Measurements from ENCODE around the gene ZNF77. TPM values are rescaled to one million over a fixed set of nuclear protein-coding genes. Genes with fewer than 3 reads are reported as not detected.
"Not testable (repeated sequence)": the region's sequence is repeated elsewhere in the genome, so short reads cannot be mapped to it uniquely, and the experiment has no call there.

The ZNF77 gene
- total RNA-seq, 2 donors from 2014 or later: 3.1 to 3.3 TPM

- Histone ChIP-seq H3K4me1 (no peaks in the 10 kb centered on the region), H3K36me3 (no peaks in the 10 kb centered on the region), H3K27me3 (no peaks in the 10 kb centered on the region), H3K27ac (no peak overlapping the region), H3K4me3 (no peak overlapping the region), H3K9ac (ENCODE audit: low read depth in 2 of 2, low read length in 2 of 2) (no peak overlapping the region), H3K9me3 (no peaks in the 10 kb centered on the region)
- intact Hi-C loops (cut with DNase I): no loop called here
- TF ChIP-seq, protein P1, sequence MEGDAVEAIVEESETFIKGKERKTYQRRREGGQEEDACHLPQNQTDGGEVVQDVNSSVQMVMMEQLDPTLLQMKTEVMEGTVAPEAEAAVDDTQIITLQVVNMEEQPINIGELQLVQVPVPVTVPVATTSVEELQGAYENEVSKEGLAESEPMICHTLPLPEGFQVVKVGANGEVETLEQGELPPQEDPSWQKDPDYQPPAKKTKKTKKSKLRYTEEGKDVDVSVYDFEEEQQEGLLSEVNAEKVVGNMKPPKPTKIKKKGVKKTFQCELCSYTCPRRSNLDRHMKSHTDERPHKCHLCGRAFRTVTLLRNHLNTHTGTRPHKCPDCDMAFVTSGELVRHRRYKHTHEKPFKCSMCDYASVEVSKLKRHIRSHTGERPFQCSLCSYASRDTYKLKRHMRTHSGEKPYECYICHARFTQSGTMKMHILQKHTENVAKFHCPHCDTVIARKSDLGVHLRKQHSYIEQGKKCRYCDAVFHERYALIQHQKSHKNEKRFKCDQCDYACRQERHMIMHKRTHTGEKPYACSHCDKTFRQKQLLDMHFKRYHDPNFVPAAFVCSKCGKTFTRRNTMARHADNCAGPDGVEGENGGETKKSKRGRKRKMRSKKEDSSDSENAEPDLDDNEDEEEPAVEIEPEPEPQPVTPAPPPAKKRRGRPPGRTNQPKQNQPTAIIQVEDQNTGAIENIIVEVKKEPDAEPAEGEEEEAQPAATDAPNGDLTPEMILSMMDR (IDR thresholded peaks at IDR 0.05): no peak
- DNase-seq: no peak
Measured at GRCh38 chr19:2906631-2907195, 38.1 kb downstream of the ZNF77 start.

DNA sequence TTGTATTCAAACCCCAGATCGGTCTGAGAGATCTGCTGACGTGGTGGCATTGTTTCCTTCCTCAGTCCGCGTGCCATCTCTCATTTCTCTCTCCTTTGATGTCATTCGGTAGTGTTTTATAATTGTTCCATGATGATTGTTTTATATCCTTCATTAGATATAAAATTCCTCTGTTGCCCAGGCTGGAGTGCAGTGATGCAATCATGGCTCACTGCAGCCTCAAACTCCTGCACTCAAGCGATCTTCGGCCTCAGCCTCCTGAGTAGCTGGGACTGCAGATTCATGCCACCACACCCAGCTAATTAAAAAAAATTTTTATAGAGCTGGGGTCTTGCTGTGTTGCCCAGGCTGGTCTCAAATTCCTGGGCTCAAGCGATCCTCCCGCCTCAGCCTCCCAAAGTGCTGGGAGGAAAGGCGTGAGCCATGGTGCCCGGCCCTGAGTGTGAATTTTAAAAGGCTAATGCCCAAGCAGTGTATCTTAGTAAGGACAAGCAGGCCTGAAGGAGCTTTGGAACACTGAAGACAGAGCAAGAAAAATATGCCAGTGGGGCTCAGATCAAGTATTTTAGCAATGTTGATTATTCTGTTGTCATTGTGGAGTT lies 38.8 kb downstream of the ZNF77 start:
- no peaks in the 10 kb centered on the region for H3K36me3 ChIP-seq
- H3K9me3 ChIP-seq: no peaks in the 10 kb centered on the region
- no peak overlapping the region for H3K27ac ChIP-seq
- DNase-seq: no peak
- H3K9ac ChIP-seq (ENCODE audit: low read depth in 2 of 2, low read length in 2 of 2): no peak overlapping the region
- no peak overlapping the region for H3K4me3 ChIP-seq
- H3K4me1 ChIP-seq: no peaks in the 10 kb centered on the region
- no peaks in the 10 kb centered on the region for H3K27me3 ChIP-seq
- TF ChIP-seq, protein P1 (IDR thresholded peaks at IDR 0.05): no peak
- intact Hi-C loops (cut with DNase I): no loop called here

GRCh38 chr19:2903326-2903725 lies 41.4 kb downstream of the ZNF77 start:
- intact Hi-C loops (cut with DNase I); H3K4me3 ChIP-seq; H3K36me3 ChIP-seq; H3K4me1 ChIP-seq; H3K9ac ChIP-seq (ENCODE audit: low read depth in 2 of 2, low read length in 2 of 2); DNase-seq; H3K27me3 ChIP-seq; H3K27ac ChIP-seq; H3K9me3 ChIP-seq: not testable (repeated sequence)

- Histone ChIP-seq H3K4me1 (no peaks in the 10 kb centered on the region), H3K27me3 (no peaks in the 10 kb centered on the region), H3K36me3 (no peaks in the 10 kb centered on the region), H3K9me3 (no peaks in the 10 kb centered on the region), H3K9ac (ENCODE audit: low read depth in 2 of 2, low read length in 2 of 2) (peak overlapping the region in 1 of 2 donors; percentile 58), H3K27ac (peak overlapping the region; percentile 37), H3K4me3 (no peak overlapping the region)
- intact Hi-C loops (cut with DNase I): no loop called here
- no peak for DNase-seq
- TF ChIP-seq, protein P1 (IDR thresholded peaks at IDR 0.05): no peak
Measured at GRCh38 chr19:2902590-2903218, 42.1 kb downstream of the ZNF77 start.

DNA sequence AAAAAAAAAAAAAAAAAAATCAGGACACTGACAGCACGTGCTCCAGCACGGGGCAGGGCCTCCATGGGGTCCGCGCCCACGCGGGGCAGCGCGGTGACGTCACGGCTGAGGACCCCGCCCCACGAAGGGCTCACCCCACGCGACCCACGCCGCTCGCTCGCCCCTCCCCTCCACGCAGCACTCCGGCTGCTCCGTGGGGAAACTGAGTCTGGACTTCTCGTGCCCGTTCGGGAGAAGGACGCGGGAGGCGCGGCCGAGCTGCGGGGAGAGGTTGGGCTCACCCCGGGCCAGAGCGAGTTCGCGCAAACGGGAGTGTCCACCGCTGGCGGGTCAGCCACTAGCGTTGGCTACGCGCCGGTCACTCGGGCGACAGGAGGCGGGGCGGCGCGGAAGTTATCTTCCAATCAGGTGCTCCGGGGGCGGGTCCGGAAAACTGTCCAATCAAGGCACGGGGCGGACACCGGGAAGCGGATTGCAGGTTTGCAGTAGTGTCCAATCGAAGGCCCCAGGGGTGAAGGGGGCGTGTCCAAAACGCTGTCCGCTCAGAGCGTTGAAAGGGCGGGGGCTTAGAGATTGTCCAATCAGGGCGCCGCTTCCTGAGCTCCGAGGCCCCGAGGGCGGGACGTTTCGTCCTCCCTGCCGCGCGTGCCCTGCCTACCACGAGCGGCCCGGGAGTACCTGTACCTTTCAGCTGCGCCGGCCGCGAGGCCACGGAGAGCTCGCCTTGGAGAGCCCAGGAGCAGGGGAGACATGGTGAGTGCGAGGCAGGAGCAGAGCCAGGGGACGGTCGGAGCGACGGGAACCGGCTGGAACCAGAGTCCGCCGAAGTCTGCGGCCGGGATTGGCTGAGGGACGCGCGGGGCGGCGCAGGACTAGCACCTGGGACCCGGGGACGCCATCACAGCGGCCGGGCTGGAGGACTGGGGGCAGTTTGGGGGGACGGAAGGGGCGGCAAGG lies 44.2 kb downstream of the ZNF77 start, which contains the start of gene ZNF57:
Gene ZNF57 (plus strand): TSS at position 633 of the 957 bp plus-strand sequence. CDS start 118 bp downstream, at position 751.
- Histone ChIP-seq H3K9ac (ENCODE audit: low read depth in 2 of 2, low read length in 2 of 2) (peak within 1 kb of the TSS; percentile 81 to 84), H3K9me3 (no peaks in the 10 kb centered on the region), H3K27ac (peak within 1 kb of the TSS; percentile 72), H3K4me3 (peak within 1 kb of the TSS; percentile 57), H3K27me3 (no peaks in the 10 kb centered on the region), H3K36me3 (no peaks in the 10 kb centered on the region), H3K4me1 (no peaks in the 10 kb centered on the region)
- intact Hi-C loops (cut with DNase I): no loop called here
- TF ChIP-seq, protein P1 (IDR thresholded peaks at IDR 0.05): no peak
- peak; percentile 100 for DNase-seq

Data from colonic mucosa (tissue), 4 donors.